HG03097 (cell line): ENCODE results near the gene C5orf15.

Experiments
- ATAC-seq: cut with Tn5 transposase; IDR thresholded peaks from one replicate; pipeline ENCODE4 v1.9.1; 2021; ENCODE audit not compliant: unreplicated experiment, low FRiP score

C5orf15 gene

DNA sequence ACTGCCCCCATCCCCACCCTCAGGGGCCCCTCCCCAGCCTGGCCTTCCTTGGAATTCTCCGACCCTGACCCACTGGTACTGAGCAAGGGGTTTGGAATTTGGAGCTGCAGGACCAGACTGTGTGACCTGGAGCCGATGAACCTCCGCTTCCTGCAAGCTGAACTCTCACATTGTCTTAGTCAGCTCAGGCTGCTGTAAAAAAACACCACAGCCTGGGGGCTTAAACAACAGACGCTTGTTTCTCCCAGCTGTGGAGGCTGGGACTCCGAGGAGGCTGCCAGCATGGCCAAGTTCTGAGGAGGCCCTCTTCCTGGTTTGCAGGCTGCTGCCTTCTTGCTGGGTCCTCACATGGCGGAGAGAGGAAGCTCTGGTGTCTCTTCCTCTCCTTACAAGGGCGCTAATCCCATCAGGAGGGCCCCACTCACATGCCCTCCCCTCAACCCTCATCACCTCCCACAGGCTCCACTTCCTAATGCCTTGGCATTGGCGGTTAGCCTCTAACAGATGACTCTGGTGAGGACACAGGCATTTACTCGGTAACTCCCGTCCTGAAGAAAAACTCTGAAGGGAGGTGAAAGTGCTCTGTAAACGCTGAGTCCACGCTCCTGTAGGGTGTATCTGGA lies 42.4 kb downstream of the C5orf15 start:
- no peak for ATAC-seq

DNA sequence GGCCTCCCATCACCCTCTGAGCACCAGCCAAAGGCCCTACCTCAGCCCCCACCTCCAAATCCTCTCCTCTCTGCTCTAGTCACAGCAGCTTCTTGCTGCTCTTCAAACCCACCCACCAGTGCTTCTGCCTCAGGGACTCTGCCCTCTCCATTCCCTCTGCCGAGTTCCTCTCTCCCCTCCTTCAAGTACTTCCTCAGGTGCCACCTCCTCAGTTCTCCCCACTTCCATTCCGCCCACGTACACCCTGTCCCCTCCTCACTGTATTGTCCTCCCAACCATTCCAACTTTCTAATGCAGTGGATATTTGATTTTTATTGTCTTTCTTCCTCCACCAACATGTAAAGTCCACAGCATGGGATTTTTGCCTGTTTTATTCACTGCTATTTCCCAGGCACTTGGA lies 43.2 kb downstream of the C5orf15 start:
- ATAC-seq = no peak

DNA sequence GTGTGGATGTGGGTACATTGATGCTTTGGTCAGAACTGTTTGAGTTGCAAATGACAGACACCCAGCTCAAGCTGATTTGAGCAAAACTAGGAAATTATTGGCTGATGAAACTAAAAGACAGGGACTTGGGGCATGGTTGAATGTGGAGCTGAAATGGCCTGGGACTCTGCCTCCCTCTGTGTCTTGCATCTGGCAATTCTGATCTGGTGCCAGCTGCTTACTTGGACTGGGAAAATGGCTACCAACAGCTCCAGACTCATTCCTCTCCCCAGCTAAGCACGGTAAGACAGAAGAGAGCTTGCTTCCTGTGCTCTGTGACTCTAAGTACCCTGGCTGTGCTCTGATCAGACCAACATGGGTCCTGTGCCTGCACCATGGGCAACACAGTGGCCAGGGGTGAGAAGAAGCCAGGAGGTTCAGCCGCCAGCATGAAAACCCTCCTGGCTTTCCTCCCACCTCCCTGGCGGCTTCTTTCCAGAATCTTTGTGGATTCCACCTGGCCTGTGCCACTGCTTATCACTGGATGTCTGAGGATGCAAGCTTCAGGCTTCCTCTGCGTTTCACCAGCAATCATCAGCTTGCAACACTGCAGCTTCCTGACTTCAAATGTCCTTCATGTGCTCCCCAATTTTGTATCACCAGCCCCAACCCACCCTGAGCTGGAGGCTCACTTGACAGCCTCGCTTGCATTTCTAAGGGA lies 44.1 kb downstream of the C5orf15 start:
- no peak for ATAC-seq

DNA sequence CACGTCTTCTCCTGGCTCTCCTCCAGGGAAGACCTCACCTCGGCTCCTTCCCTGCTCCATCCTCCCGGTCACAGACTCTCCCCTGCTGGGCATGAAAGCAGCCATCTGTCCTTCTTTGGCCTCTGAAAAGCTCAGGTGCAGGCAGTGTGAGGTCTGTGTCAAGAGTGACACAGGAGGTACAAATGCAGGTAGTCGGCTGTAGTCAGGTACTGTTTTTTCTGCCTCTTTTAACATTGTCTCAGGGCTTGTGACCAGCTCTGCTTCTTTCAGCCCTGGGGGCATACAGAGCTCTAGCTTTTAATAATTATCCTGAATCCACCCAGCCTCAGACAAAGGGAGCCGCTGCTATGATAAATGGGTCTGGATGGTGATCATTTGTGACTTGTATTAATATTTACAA lies 46.4 kb downstream of the C5orf15 start:
- no peak for ATAC-seq

DNA sequence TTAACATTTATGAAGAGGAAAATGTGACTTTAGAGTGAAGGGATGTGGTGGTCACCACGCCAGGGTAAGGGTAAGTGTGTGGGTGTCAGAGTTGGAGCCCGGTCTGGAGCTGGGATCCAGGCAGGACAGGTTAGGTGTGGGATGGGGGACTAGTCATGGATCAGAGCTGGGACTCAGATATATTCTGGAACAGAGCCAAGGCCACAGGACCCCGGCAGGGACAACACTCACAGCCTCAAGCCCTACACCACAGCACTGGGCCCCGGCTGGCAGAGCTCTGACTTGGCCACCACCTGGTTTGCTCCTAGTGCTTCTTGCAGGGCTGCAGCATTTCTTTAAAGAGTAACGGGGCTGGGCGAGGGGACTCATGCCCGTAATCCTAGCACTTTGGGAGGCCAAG lies 47.4 kb downstream of the C5orf15 start:
- no peak for ATAC-seq

DNA sequence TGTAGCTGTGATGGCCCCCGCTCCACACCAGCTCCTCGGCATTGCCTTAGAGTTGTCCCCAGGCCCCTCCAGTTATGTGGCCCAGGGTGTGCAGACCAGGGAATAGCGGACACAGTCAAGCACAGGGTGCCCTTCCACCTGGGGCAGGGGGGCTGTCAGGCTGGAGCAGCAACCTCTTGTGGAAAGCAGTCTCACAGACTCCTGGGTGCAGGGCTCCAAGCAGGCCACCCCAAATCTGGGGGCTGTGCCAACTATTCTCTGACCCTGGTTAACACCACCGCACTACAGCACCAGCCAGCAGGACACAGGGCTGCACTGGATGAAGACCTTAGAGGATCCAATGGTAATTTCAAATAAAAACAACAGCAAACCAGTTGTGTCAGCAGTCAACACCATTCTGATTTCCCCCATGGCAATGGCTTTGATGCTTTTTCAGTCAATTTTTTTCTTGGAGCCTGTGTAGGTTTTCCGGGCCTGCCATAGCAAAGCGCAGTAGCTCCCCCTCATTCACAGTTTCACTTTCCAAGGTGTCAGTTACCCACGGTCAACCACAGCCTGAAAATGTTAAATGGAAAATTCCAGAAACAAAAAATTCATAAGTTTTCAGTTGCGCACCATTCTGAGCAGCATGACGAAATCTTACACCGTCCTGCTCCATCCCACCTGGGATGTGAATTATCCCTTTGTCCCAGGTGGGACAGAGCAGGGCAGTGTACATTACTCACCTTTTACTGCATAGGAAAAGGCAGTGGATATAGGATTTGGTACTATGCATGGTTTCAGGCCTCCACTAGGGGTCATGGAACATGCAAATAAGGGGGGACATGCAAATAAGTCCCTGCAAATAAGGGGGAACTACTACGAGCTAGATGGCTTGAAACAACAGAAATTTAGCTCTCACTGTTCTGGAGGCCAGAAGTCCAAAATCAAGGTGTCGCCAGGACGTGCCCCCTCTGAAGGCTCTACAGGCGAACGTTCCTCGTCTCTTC lies 49.0 kb downstream of the C5orf15 start:
- no peak for ATAC-seq

DNA sequence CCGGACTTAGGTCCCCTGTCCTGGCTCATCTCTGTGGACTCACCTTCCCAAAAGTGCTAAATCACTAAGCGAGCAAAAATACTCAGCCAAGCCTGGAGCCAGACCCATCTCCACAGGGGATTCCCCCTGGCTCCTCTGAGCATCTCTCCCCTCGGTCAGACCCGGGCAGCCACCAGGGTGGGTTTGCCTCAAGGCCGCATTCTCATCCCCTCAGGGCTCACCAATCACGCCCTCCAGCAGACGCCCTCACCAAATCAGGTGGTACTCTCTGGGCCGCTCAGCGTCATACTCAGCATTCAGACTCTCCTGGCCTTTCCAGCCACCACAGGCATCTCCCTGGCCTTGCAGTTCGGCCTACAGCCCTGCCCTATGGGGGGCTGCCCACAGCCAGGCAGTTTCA lies 49.7 kb downstream of the C5orf15 start:
- ATAC-seq = no peak

DNA sequence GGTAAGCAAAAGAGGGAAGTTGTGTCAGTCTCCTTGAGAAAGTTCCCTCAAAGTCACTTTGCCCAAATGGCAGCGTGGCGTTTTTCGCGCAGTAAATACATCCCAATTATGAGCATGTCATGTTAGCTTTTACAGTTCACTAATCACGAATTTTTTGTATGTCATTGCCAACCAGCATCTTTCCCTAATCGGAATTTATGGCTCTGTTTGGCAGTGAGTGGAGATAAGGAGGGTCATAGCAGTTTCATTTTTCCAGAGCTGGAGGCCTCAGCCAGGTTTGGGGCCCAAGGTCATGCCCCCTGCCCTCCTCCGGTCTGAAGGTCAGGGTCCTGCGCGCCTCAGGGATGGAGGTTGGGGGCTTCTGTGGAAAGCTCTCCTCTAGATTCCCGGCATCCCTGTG lies 50.1 kb downstream of the C5orf15 start:
- no peak for ATAC-seq

DNA sequence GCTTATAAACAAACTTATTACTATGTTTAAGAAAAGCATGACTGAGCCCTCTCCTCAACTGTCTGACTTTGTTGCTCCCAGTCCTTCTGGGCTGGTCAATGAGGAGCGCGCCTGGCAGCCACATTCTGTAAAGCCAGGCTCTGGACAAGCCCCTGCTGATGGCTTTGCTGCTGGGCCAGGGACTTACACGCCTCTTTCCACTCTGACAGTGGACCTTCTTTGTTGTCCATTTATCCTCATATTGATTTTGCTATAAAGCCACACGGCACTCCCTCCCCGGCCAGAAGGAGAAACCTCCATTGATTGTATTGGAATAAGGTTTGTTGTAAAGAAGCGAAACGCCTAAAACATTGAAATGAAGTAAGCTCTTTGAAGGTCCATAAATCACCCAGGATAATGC lies 50.6 kb downstream of the C5orf15 start:
- no peak for ATAC-seq

DNA sequence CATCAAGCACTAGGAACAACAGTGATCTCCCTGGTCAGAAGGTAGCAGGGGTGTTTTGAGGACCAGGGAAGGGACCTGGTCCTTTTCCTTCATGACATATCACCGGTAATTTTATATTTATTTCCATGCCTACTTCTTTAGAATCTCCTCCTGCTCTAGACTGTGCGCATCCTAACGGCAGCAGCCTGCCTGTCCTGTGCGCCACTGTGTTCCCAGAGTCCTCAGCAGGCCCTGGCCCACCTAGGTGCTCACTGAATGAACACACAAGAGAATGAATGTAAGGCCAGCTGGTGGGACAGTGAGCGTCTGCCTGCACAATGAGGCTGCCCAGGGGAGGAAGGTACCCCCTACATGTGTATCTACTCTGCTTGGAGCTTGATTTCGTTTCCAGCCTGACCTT lies 51.5 kb downstream of the C5orf15 start:
- no peak for ATAC-seq

DNA sequence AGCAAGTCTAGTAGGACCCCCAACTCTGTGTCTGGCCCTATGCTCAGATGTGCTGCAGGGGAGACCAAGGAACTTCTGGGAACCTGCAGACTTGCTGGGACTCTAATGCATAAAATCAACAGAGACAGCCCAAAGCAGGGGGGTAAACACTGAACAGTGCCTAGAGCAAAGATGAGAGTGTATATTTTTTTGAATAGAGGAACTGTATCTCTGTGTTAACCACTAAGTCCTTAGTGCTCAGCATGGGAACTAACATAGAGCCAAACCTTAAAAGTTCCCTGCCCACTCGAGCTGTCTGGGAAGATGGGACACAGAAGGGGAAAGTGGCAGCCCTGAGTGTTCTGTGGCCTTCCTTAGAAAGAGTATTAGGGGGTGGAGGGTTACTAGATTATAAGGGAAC lies 51.9 kb downstream of the C5orf15 start:
- ATAC-seq = no peak

DNA sequence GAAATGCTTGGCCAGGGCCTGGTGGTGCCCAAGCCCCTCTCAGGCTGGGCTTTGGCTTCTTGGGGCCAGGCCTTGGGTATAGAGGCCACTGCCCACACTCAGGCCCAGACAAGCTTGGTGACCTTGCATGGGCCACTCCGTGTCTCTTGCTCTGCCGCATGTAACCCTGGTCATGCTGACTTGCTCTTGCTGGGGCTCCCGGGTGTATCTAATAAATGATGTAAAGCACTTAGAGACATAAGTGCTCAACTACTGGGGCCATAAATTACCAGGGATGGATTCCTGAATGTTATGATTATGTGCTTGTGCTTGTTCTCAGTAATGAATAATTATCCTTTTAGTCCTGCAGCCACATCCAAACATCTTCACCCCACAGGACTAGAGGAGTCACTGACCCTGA lies 54.0 kb downstream of the C5orf15 start:
- ATAC-seq = no peak

DNA sequence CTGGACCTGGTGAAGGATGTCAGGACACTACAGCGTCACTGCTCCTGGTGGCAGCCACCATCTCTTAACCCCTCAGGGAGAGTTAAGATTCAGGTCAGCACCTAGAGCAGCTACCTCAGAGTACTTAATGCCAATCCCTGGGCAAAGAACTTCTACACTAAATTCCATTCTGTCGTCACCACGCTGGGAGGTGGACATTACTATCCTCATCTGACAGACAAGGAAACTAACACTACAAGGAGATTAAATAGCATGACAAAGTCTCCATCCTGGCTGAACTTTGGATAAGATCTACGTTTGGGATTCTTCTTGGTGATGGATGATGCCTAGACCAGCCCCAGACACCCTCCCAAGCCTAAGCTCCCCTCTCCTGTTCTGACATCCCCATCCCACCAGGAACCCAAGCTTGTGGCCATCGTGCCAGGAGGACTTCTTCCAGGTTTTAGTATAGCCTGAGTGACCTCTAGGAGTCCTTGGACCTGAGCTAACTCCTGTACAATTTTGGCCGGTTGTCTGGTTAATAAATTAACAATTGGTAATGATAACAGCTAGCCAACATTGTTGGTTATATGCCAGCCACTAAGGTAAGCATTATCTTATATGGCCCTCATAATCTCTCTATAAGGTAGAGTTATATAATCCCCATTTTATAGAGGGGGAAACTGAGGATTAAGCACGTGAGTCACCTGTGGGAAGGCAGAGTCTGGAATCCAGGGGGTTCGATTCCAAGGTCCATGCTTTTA lies 54.8 kb downstream of the C5orf15 start:
- ATAC-seq = no peak

DNA sequence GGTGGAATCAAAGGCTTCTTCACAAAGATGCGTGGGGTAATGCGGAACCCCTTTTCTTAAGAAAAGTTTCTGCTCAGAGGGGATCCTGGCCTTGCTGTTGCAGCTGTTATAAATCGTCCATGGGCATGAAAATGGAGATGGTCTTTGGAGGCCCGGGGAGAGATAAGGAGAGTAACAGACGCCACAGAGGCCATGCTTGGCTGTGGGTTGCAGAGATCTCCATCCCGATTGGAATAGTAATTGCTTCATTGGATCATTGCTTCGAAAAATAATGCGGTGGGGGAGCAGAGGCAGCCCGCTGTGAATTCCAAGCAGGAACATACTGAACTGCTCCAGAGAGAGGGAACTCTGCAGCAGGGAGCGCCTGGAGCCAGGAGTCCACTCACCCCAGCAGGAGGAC lies 55.5 kb downstream of the C5orf15 start:
- no peak for ATAC-seq

DNA sequence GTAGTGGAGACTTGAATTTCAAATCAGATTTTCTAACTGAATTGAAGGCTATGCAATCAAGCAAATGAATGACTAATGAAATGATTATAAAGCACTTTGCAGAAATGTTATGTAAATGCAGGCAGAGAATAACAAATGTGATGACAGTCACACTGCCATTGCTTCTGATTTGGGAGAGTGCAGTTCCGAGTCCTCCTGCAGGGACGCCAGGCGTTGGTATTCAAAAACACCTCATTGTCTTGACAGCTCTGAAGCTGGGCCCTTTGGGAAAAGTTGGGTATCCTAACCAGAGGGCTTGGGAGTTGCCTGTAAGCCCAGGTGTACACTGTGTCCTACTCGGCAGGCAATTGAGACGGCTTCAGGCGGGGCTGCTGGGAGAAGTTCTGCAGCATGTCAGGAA lies 57.9 kb downstream of the C5orf15 start:
- ATAC-seq = no peak

DNA sequence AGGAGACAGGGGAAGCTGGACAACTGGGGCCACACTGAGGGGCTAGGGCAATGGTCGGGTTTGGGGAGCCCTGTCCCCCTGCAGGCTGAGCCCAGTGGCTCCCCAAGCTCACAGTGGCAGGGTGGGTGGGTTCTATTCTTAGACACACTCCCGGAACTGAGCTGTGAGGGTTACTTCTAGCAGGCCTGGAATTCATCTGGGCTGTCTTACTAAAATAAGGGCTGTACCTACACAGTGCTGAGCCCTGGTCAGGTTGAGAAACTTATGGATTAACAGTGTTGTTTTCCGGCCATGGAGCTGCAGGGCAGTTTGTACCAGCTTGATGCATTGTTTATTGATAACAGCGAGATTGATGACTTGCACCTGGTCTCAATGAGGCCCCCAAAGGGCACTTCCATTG lies 58.8 kb downstream of the C5orf15 start:
- ATAC-seq = no peak

DNA sequence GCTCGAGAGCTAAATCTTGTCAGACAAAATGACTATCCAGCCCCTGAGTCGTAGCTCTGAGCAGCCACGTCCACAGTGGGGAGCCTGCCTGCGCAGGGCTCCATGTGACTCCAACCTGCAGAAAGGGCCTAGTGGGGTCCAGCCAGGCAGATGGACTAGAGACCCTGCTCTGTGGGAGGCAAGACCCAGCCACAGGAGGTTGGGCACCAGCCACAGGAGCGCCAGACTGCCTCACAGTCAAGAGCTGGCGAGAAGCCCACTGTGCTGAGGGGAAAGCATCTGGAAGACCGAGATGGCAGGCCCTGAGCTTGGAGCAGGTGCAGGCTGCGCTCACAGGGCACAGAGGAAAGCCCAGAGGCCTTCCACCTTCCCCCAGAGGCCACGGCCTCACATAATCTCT lies 61.4 kb downstream of the C5orf15 start:
- ATAC-seq = no peak

DNA sequence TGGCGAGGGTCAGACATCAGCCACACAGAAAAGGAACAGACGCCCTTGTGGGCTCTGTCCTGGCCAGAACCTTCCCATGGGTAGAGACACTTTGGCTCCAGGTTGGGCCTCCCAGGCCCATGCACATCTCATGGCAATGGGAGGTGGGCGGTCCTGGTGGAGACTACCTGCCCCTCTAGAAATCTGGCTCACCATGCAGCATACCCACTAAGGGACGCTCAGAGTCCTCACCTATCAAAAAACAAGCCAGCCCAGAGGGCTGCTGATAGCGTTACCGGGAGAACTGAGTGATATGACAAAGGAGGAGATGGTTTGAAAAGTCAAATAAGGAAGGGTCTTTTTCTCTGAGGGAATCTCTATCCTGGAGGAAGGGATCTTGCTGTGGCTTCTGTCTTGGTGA lies 62.1 kb downstream of the C5orf15 start:
- no peak for ATAC-seq
